ENCODE measurements around the gene RNF11. TPM values are rescaled to one million over a fixed set of nuclear protein-coding genes. Genes with fewer than 3 reads are reported as not detected.
A peak's percentile ranks its signal among the peaks of the same experiment; 100 is the strongest.

Gene RNF11
- total and polyA plus RNA-seq, 7 experiments from 2014 or later, result 22.8 to 64.0 (median 36.6) TPM

DNA sequence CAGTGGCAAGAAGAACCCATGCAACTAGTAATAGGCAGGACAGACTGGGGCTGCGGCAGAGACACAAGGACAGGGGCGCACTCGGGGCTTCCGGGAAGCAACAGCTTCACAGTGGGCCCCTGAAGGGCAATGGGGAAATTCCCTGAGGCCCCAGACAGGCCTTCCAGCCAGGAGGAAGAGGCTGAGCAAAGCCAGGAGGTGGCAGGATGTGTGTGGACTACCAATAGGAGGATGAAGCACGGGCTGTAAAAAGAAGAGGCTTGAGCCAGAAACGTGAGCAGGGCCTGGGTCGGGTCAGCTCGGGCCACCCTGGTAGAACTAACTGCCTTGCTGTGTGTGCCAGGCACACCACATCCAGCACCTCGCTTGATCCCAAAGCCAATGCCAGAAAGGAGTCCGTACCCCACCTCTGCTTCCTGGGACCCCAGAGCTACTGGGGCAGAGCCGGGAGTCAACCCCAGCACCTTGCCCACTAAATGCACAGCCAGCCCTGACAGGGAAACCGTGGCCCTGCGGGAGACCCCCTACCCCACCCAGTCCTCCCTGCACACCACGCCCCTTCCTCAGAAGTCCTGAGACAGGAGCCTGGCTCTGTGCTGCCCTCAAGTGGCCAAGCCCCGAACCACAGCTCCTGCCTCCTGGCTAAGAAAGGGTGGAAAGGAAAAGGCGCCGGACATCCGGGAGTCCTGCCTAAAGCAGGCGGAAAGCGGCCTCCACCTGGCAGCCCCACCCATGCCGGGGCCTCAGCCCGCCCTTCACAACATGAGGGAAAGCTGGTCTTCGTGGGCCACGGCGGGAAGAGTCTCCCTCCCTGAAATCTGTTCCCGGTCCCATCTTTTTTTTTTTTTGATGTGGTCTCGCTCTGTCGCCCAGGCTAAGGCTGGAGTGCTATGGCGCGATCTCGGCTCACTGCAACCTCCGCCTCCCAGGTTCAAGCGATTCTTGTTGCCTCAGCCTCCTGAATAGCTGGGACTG is 60.6 kb downstream of the RNF11 start:
- Histone ChIP-seq H3K9me3 (ENCODE audit: control insufficient read depth in 2 of 3, low read length in 3 of 3) (no peaks in the 10 kb centered on the region), H3K27me3 (ENCODE audit: control insufficient read depth in 2 of 2, insufficient read depth in 2 of 2, low read length in 2 of 2) (no peaks in the 10 kb centered on the region), H3K27ac (ENCODE audit: low read depth, low read length) (no peak overlapping the region), H3K36me3 (ENCODE audit: control insufficient read depth in 2 of 3, insufficient read depth in 3 of 3, low read length in 3 of 3) (no peaks in the 10 kb centered on the region), H3K4me3 (ENCODE audit: low read length) (peak overlapping the region; percentile 59), H3K4me1 (ENCODE audit: control insufficient read depth in 2 of 2, insufficient read depth in 2 of 2, low read length in 2 of 2) (no peaks in the 10 kb centered on the region)
- peak overlapping the region; percentile 30 to 82 (median 70) for H3K4me3 Mint-ChIP-seq
- peak overlapping the region in 2 of 9 donors; percentile 63 to 72 for H3K27ac Mint-ChIP-seq
- peak; percentile 86 for ATAC-seq
- no peaks in the 10 kb centered on the region for H3K27me3 Mint-ChIP-seq
- DNase-seq, result peak; percentile 25 to 82 (median 53)
- POLR2A ChIA-PET, result no interaction called here
- CTCF ChIA-PET, result interaction anchor here (0.8 to 1.4 kb wide), 4 partner anchors 9 to 367 kb away, joined by 3 to 4 read pairs (median 4); no protein-coding TSS in a partner anchor
- H3K9me3 Mint-ChIP-seq, result no peaks in the 10 kb centered on the region
- no peaks in the 10 kb centered on the region for H3K36me3 Mint-ChIP-seq
- intact Hi-C loops (cut with micrococcal nuclease), result loop anchor here (1.0 to 10.0 kb wide), 9 partner anchors 60 to 932 kb away; partner anchors contain the start of gene RNF11 (in 2 of the 2)
- peaks cover 0 to 28% (median 9%) of the 10 kb centered on the region in 7 donors for H3K4me1 Mint-ChIP-seq

DNA sequence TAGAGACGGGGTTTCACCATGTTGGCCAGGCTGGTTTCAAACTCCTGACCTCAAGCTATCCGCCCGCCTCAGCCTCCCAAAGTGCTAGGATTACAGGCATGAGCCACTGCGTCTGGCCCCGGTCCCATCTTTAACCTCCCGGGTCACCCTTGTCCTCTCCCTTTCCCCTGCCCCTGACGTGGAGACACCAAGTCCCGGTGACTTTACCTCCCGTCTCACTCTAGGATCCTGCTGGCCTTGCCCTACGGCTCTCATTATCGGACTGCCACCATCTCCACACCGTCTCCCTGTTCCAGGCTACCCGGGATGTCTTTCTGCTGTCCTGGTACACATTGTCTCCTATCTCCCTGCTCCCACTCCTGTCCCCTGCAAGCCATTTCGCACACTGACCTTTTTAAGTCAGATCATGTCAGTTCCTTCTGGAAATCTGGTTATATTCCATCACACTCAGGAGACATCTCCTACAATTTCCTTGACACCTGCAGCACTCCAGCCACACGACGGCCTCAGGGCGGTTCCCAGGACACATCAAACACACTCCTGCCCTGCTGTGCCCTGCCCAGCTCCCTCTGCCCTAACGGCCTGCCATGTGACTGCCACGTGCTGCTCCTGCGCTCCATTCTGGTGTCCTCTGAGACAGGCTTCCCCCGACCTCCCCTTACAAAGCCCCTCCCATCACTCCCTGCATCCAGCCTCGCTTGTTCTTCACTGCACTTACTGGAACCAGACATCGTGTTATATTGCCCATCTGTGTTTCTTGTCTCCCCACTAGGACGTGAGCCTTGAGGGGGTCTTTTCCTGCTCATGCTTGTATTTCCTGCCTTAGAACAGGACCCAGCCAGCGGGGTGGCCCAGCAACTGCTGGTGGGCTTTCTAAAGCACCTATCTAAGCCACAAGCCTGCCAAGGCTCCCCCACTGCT is 61.6 kb downstream of the RNF11 start:
- no peaks in the 10 kb centered on the region for H3K27me3 ChIP-seq (ENCODE audit: control insufficient read depth in 2 of 2, insufficient read depth in 2 of 2, low read length in 2 of 2)
- Mint-ChIP-seq H3K36me3 (no peaks in the 10 kb centered on the region), H3K9me3 (no peaks in the 10 kb centered on the region), H3K4me1 (peaks cover 0 to 28% (median 9%) of the 10 kb centered on the region in 7 donors), H3K27me3 (no peaks in the 10 kb centered on the region), H3K4me3 (peak overlapping the region; percentile 30 to 82 (median 68)), H3K27ac (peak overlapping the region in 6 of 9 donors; percentile 19 to 80 (median 36))
- POLR2A ChIA-PET, result no interaction called here
- no peaks in the 10 kb centered on the region for H3K4me1 ChIP-seq (ENCODE audit: control insufficient read depth in 2 of 2, insufficient read depth in 2 of 2, low read length in 2 of 2)
- no peaks in the 10 kb centered on the region for H3K9me3 ChIP-seq (ENCODE audit: control insufficient read depth in 2 of 3, low read length in 3 of 3)
- DNase-seq, result no peak
- intact Hi-C loops (cut with micrococcal nuclease), result loop anchor here (1.0 to 10.0 kb wide), 7 partner anchors 61 to 933 kb away; partner anchors contain the start of gene RNF11 (in 2 of the 2)
- H3K36me3 ChIP-seq (ENCODE audit: control insufficient read depth in 2 of 3, insufficient read depth in 3 of 3, low read length in 3 of 3), result no peaks in the 10 kb centered on the region
- ATAC-seq, result no peak
- H3K4me3 ChIP-seq (ENCODE audit: low read length), result no peak overlapping the region
- H3K27ac ChIP-seq (ENCODE audit: low read depth, low read length), result no peak overlapping the region
- CTCF ChIA-PET, result interaction anchor here (0.8 to 1.2 kb wide), 3 partner anchors 8 to 368 kb away, joined by 3 to 4 read pairs (median 3); no protein-coding TSS in a partner anchor

DNA sequence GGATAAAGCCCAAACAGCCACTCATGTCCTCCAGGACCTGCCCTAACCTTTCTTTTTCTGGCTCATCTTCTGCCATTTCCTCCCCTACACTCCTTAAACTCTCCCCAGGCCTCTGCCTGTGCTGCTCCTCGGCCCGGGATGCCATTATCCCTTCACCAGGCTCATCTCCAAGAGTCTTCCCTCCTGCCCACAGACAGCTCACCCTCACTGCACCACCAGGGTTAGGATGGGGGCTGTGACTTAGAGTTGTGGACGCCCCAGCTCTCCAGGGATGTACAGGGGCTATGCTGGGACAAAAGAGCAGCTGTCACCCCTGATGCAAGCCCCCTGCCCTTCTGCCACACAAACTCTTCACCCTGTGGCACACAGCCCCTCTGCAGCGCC is 62.2 kb downstream of the RNF11 start:
- no peaks in the 10 kb centered on the region for H3K9me3 ChIP-seq (ENCODE audit: control insufficient read depth in 2 of 3, low read length in 3 of 3)
- H3K4me3 Mint-ChIP-seq, result peak overlapping the region in 5 of 10 donors; percentile 10 to 75 (median 30)
- H3K36me3 Mint-ChIP-seq, result no peaks in the 10 kb centered on the region
- POLR2A ChIA-PET, result no interaction called here
- no peaks in the 10 kb centered on the region for H3K9me3 Mint-ChIP-seq
- H3K4me1 ChIP-seq (ENCODE audit: control insufficient read depth in 2 of 2, insufficient read depth in 2 of 2, low read length in 2 of 2), result no peaks in the 10 kb centered on the region
- H3K27me3 Mint-ChIP-seq, result no peaks in the 10 kb centered on the region
- CTCF ChIA-PET, result interaction anchor here (1.0 kb wide), 1 partner anchor 109 kb away, joined by 4 read pairs; no protein-coding TSS in a partner anchor
- no peaks in the 10 kb centered on the region for H3K27me3 ChIP-seq (ENCODE audit: control insufficient read depth in 2 of 2, insufficient read depth in 2 of 2, low read length in 2 of 2)
- no peaks in the 10 kb centered on the region for H3K36me3 ChIP-seq (ENCODE audit: control insufficient read depth in 2 of 3, insufficient read depth in 3 of 3, low read length in 3 of 3)
- H3K27ac ChIP-seq (ENCODE audit: low read depth, low read length), result no peak overlapping the region
- no peak for DNase-seq
- H3K4me1 Mint-ChIP-seq, result peaks cover 0 to 28% (median 9%) of the 10 kb centered on the region in 7 donors
- H3K4me3 ChIP-seq (ENCODE audit: low read length), result no peak overlapping the region
- ATAC-seq, result no peak
- H3K27ac Mint-ChIP-seq, result peak overlapping the region in 2 of 9 donors; percentile 17 to 45
- intact Hi-C loops (cut with micrococcal nuclease), result loop anchor here (5.0 to 10.0 kb wide), 3 partner anchors 111 to 934 kb away; no protein-coding TSS in a partner anchor

DNA sequence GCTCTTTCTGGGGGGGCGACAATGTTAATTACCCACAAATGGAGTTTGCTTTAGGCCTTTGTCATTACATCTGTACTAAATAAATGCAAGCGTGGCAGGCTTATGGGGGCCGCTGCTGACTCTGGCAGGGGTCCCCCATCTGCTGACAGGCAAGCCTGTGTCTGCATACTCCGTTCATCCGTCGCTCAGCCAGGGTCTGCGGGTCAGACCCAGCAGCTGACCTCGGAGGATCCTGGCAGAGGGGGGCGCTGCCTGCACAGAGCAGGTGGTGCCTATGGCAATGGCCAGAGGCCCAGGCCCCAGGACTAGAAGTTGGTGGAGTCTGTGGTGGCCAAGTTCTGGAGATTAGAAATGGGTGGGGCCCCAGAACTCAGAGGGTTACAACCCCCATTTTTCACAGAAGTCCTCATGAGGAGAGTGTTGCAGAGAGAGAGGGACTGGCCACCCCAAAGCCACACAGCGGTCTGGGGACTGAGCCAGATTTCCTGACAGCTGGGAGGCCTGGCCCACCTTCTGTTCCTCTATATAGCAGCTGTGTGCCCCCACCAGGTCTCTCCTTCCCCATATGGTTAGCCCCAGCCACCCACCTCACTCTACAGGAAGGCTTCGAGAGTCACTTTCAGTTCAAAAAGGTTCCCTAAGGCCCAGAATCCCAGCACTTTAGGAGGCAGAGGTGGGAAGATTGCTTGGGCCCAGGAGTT is 63.3 kb downstream of the RNF11 start:
- Mint-ChIP-seq H3K36me3 (no peaks in the 10 kb centered on the region), H3K27me3 (no peaks in the 10 kb centered on the region), H3K27ac (no peak overlapping the region), H3K4me1 (peaks cover 0 to 28% (median 12%) of the 10 kb centered on the region in 7 donors), H3K4me3 (no peak overlapping the region), H3K9me3 (no peaks in the 10 kb centered on the region)
- ATAC-seq, result no peak
- Histone ChIP-seq H3K9me3 (ENCODE audit: control insufficient read depth in 2 of 3, low read length in 3 of 3) (no peaks in the 10 kb centered on the region), H3K36me3 (ENCODE audit: control insufficient read depth in 2 of 3, insufficient read depth in 3 of 3, low read length in 3 of 3) (no peaks in the 10 kb centered on the region), H3K4me1 (ENCODE audit: control insufficient read depth in 2 of 2, insufficient read depth in 2 of 2, low read length in 2 of 2) (no peaks in the 10 kb centered on the region), H3K27me3 (ENCODE audit: control insufficient read depth in 2 of 2, insufficient read depth in 2 of 2, low read length in 2 of 2) (no peaks in the 10 kb centered on the region), H3K27ac (ENCODE audit: low read depth, low read length) (no peak overlapping the region), H3K4me3 (ENCODE audit: low read length) (no peak overlapping the region)
- intact Hi-C loops (cut with micrococcal nuclease), result loop anchor here (5.0 to 10.0 kb wide), 3 partner anchors 112 to 935 kb away; no protein-coding TSS in a partner anchor
- ChIA-PET CTCF (interaction anchor here (1.0 kb wide), 1 partner anchor 110 kb away, joined by 4 read pairs; no protein-coding TSS in a partner anchor), POLR2A (no interaction called here)
- DNase-seq, result no peak

DNA sequence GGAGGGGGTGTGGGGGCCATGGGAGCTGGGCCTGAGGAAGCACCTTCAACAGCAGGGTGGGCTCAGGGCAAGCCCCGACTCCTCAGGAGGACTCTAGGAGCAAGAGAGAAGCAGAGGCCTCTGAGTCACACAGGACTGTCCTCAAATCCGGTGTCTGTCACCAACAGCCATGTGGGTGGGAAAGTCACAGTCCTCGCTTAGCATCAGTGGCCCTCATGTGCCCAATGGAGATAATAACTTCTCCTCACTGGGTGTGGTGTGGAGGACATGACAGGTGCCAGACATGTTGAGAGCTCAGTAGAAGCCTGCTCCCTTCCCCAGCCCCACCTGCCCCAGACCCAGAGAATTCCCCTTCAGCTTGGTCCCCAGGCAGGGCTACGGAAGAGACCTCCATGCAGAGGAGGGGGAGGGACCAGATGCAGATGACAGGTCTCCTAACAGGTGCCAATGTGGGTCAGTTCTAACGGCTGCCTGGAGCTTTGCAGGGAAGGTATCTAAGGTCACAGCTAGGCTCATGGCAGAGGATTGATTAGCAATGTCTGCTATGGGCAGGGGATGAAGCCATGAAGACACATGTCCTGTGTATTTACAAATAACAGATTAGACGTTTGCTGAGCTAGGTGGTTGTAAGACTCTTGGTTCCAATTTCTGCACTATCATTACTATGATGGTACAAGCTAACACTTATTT is 64.1 kb downstream of the RNF11 start:
- no peaks in the 10 kb centered on the region for H3K36me3 Mint-ChIP-seq
- H3K4me3 Mint-ChIP-seq, result no peak overlapping the region
- ChIA-PET POLR2A (no interaction called here), CTCF (no interaction called here)
- H3K9me3 Mint-ChIP-seq, result no peaks in the 10 kb centered on the region
- Histone ChIP-seq H3K27me3 (ENCODE audit: control insufficient read depth in 2 of 2, insufficient read depth in 2 of 2, low read length in 2 of 2) (no peaks in the 10 kb centered on the region), H3K4me1 (ENCODE audit: control insufficient read depth in 2 of 2, insufficient read depth in 2 of 2, low read length in 2 of 2) (no peaks in the 10 kb centered on the region), H3K4me3 (ENCODE audit: low read length) (no peak overlapping the region), H3K27ac (ENCODE audit: low read depth, low read length) (no peak overlapping the region), H3K9me3 (ENCODE audit: control insufficient read depth in 2 of 3, low read length in 3 of 3) (no peaks in the 10 kb centered on the region), H3K36me3 (ENCODE audit: control insufficient read depth in 2 of 3, insufficient read depth in 3 of 3, low read length in 3 of 3) (no peaks in the 10 kb centered on the region)
- intact Hi-C loops (cut with micrococcal nuclease), result loop anchor here (5.0 to 10.0 kb wide), 3 partner anchors 113 to 935 kb away; no protein-coding TSS in a partner anchor
- H3K4me1 Mint-ChIP-seq, result peaks cover 0 to 26% (median 12%) of the 10 kb centered on the region in 7 donors
- ATAC-seq (no peak), DNase-seq (no peak)
- no peaks in the 10 kb centered on the region for H3K27me3 Mint-ChIP-seq
- H3K27ac Mint-ChIP-seq, result no peak overlapping the region
